ENCODE results near the gene CALML6.

DNA sequence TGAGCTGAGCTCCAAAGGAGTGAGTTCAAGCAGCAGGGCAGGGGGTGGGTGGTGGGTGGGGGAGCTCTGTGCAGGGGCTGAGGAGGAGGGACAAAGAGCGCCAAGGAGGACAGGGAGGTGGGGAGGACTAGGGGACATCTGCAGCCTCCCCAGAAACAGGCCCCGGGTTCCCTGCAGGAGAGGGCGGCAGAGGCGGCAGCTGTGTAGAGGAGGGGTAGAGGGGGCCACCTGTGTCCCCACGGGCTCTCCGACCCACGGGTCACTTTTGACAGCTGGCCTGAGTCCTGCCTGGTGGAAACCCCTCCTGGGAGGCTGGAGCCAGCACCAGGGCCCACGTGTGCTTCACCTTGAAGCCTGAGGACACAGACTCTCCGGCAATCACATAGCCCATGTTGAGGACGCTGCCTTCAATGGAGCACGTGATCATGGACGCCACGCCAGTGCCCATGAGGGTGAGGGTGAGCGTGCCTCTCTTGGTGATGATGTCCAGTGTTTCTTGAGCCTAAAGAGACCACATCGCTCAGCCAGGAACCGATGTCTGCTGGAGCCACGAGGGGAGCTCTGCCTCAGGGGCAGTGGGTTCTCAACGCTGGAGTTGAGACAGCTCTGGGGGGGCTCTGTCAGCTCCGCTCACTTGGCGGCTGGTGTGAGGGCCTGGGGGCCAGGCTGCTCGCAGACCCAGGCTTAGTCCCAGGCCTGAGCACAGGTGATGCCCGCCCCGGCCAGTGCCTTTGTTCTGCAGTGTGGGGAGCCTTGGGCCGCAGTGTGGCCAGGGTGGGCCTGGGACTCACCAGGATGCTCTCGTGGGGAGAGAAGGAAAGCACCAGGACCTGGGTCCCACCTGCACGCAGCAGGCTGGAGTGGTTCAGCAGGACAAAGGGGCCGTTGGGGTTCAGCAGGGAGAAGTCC is 10.6 kb downstream of the CALML6 start:
- TF ChIP-seq, protein P1, sequence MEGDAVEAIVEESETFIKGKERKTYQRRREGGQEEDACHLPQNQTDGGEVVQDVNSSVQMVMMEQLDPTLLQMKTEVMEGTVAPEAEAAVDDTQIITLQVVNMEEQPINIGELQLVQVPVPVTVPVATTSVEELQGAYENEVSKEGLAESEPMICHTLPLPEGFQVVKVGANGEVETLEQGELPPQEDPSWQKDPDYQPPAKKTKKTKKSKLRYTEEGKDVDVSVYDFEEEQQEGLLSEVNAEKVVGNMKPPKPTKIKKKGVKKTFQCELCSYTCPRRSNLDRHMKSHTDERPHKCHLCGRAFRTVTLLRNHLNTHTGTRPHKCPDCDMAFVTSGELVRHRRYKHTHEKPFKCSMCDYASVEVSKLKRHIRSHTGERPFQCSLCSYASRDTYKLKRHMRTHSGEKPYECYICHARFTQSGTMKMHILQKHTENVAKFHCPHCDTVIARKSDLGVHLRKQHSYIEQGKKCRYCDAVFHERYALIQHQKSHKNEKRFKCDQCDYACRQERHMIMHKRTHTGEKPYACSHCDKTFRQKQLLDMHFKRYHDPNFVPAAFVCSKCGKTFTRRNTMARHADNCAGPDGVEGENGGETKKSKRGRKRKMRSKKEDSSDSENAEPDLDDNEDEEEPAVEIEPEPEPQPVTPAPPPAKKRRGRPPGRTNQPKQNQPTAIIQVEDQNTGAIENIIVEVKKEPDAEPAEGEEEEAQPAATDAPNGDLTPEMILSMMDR (IDR thresholded peaks at IDR 0.05 in 8 of 11, conservative IDR thresholded peaks at IDR 0.05 in 3 of 11) = no peak
- no peak for TF ChIP-seq POLR2A (IDR thresholded peaks at IDR 0.05)

Data from spleen (tissue), 7 donors.